ACHN (cell line): ENCODE measurements around the gene AP4E1.

Experiments
- DNase-seq: peaks from one replicate; pipeline ENCODE4 v3.0.0-alpha.2; 2015
- in situ Hi-C: cut with HindIII; loops from 2 replicates; pipeline ENCODE4 v1.10.0; 2017; ENCODE audit warnings: low sequenced_read_pairs, low pct_ligation_motif_present, low pct_unique_long_range_greater_than_20kb

Gene AP4E1

DNA sequence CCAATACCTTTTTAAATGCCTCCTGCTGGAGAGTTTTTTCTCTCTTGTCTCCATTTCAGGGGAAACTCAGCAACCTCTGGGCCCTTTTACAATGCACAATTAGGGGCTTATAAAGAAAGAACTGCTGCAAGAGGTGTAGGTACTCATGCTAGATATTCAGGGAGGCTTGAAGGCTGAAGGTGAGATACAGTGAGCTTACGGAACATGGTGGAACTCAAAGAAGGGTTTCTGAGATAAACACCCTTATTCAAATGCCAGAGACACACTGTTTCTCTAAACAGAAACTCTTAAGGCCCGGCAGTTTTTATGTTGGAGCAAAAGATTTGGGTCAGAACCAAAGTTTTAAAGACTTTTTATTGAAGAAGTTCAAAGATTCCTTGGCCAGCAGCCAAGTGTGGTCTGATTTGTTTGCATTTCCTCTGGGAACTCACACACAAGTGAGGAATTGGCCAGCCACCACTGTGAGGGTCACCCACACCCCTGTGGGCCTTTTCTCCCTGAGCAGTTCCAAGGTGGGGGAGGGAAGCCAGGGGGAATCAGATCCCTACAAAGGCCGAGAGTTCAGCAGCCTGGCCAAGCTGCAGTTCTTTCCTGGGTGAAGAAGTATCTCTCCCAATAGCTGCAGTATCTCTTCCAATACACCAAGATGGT is 138.4 kb downstream of the AP4E1 start:
- no peak for DNase-seq
- in situ Hi-C loops: no loop called here

DNA sequence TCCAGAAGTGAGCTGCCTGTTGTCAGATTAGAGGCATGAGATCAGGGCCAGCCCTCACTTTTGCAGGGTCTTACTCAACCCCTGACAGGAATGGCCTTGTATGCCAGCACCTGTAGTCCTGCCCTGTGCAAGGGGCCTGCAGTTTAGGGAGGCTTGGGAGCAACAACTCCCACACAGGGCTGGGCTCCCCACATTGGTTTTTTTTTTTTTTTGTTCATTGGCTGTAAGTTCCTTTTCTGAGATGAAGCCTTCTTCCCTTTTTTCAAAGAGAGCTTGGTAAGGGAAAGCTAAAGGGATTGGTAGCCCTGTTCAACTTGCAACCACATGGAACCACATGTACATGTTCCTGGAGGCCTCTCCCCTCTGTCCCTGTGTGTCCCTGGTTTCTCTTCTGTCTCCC is 139.8 kb downstream of the AP4E1 start:
- in situ Hi-C loops: no loop called here
- no peak for DNase-seq

DNA sequence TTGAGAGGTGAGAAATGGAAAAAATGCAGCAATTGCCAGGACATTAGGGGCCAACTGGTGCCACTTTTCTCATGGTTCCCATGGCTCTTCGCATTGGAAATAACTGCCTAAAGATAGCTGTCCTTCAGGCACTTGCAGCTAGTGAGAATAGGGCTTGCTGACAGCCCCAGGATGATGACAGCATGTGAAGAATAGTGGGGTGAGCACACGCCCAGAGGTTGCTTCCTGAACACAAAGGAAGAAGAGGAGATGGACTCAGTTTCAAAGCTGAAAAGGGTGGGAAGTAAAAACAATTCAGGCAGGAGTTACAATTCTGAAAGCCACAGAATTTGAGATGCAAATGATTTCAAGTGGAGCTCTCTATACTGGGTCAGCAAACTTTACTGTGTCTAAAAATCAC is 140.6 kb downstream of the AP4E1 start:
- DNase-seq: no peak
- in situ Hi-C loops: no loop called here

DNA sequence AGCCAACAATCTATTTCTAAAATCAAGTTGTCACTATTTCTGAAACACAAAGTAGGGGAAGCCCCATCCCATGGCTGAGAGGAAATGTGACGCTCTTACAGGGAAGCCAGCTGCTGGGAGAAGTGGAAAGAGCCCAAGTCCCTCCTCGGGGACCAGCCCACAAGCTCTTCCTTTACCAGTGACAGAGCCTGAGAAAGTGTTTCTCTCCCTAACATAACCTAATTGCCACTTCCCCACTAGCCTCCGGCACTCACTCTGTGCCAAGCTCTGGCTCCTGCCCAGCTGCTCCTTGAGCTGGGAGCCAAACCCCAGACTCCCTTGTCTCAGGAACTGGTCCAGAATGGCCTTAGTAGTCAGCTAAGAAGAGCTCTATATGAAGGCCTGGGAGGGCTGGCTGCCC is 143.3 kb downstream of the AP4E1 start:
- DNase-seq: no peak
- in situ Hi-C loops: no loop called here

DNA sequence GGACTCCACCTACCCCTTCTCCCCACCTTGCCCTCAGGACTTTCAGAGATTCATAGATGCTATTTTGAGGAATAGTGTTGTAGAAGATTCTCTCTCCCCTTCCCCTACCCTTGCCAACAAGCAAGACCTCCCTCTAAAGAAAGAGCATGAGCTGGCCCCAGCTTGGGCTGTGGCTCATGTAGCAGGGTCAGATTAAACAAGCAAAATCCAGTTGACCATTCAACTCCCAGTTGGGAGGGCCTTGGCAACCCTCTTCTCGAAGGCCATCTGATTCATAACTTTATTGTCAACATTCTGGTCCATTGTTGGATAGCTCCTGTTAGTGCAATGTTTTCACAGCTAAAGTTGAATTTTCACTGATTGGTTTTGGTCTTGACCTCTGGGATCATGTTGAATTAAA is 145.1 kb downstream of the AP4E1 start:
- no peak for DNase-seq
- in situ Hi-C loops: no loop called here

DNA sequence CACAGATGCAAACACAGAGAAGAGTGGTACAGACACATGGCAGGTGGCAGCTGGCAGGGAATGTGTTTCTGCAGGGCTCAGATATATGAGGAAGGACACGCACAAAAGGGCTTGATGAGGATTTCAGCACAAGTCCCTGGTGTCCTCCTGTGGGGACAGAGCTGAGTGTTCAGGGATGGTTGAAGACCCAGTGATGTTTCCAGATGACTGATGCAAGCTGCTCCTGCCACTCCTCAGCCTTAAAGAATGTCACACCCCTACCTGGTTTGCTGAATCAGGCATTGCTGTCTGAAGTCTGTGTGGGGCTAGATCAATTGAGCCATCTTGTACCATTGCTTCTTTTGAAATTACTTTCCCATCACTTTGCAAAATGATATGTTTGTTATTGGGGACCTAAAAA is 146.1 kb downstream of the AP4E1 start:
- DNase-seq: no peak
- in situ Hi-C loops: no loop called here
